ENCODE results near the gene TMEM269. TPM values are rescaled to one million over a fixed set of nuclear protein-coding genes. Genes with fewer than 3 reads are reported as not detected.

The TMEM269 gene
- total and polyA plus RNA-seq, 10 of the 15 experiments (the other 5 are each of a cell fraction or from before 2014, with no cell fraction given) = 0.02 to 0.26 (median 0.06) TPM; not detected in 2

DNA sequence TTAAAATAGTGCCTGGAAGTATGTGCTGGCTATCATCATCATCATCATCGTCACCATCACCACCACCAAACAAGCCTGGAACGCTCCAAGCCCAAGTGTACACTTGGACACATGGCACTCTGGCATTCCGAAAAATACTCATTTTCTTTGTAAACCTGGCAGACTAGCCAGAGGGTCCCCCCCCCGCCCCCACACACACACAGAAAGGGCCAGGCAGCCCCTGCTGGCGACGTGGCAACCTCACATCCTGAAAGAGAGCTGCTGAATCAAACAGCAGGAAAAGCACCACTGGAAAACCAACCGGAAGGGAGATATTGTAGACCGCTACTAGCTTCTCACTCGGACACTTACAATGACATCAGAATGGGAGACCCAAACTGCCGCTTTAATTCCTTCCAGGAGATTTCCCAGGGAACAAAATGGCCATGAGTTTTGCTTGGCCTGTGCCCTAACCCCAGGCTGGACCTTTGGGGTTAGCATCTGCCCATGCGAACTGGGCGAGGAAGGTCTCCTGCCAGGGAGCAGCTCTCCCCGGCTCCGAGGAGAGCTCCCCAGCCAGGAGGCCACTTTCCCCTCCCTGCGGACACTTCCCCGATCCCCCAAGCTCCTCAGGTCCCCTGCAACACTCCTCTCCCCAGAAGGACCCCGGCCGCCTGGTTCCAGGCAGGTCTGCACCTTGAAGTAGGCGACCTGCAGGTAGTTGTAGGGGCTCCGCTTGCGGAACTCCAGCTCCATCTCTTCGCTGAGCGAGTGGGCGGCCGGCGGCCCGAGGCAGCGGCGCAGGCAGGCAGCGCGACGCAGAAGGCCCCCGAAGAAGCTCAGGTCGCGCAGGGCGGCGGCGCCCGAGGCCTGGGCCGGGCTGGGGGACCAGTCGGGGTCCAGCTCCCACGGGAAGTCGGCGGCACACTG is 18.7 kb upstream of the TMEM269 start (continued):
- TF ChIP-seq RAD21 (IDR thresholded peaks at IDR 0.05; ENCODE audit: insufficient read depth, low read depth, low read length) = 0 out of 2 replicates have a peak, but pooled peaks have one; percentile 6
- no peak for TF ChIP-seq MTA3 (IDR thresholded peaks at IDR 0.05; ENCODE audit: borderline replicate concordance, low read length)
- TF ChIP-seq, protein P1, sequence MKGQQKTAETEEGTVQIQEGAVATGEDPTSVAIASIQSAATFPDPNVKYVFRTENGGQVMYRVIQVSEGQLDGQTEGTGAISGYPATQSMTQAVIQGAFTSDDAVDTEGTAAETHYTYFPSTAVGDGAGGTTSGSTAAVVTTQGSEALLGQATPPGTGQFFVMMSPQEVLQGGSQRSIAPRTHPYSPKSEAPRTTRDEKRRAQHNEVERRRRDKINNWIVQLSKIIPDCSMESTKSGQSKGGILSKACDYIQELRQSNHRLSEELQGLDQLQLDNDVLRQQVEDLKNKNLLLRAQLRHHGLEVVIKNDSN (IDR thresholded peaks at IDR 0.05; ENCODE audit: borderline replicate concordance, extremely low read length, insufficient read depth, low read depth, low read length) = no peak
- no peak for TF ChIP-seq HDAC2 (IDR thresholded peaks at IDR 0.05)
- no peak for TF ChIP-seq NFXL1 (IDR thresholded peaks at IDR 0.05; ENCODE audit: borderline replicate concordance)
- TF ChIP-seq POLR2AphosphoS5 (IDR thresholded peaks at IDR 0.05; ENCODE audit: low read length) = no peak
- no peak for TF ChIP-seq TCF7 (IDR thresholded peaks at IDR 0.05; ENCODE audit: borderline replicate concordance)
- TF ChIP-seq SMAD1 (IDR thresholded peaks at IDR 0.05; ENCODE audit: low read depth, partially characterized antibody) = no peak
- TF ChIP-seq JUND (IDR thresholded peaks at IDR 0.05; ENCODE audit: low read depth, low read length) = no peak
- TF ChIP-seq ZNF24 (IDR thresholded peaks at IDR 0.05) = no peak

Measured in GM12878 (cell line).